HEK293 (cell line): ENCODE data around the gene HMG20B.

Experiments
- CTCF ChIA-PET: fragments of 350-600 bp; formaldehyde crosslinking; extraction: SDS; loops from one replicate; lab custom pipeline; 2021; ENCODE audit warnings: antibody characterized with exemption; lab: Yijun Ruan, JAX
- POLR2A ChIA-PET: fragments of 300-600 bp; formaldehyde crosslinking; extraction: SDS; loops from one replicate; lab custom pipeline; 2020; ENCODE audit warnings: antibody characterized with exemption, inconsistent platforms; lab: Yijun Ruan, JAX
- H3K27ac ChIP-seq: fragments of 200-500 bp; sonication (Bioruptor generic); 2 replicates; pipeline ENCODE4 v1.5.1; 2014; ENCODE audit warnings: low read depth, low read length, control low read depth, inconsistent platforms; ENCODE audit errors: extremely low read depth
- H3K36me3 ChIP-seq, 2 experiments: fragments of 200-500 bp in 1 of 2; sonication (Bioruptor generic) in 1 of 2; 1 replicate in 1 of 2; 2 replicates in 1 of 2; pipeline ENCODE4 v1.5.1; 2014 to 2017; ENCODE audit warnings: inconsistent platforms in 2 of 2, low read length in 2 of 2; ENCODE audit not compliant: control insufficient read depth in 2 of 2, insufficient read depth in 1 of 2
- H3K4me1 ChIP-seq: fragments of 200-500 bp; sonication (Bioruptor generic); 2 replicates; pipeline ENCODE4 v1.5.1; 2014; ENCODE audit warnings: mild to moderate bottlenecking, low read length, inconsistent platforms; ENCODE audit not compliant: control insufficient read depth, insufficient read depth
- H3K4me3 ChIP-seq: 2 replicates; pipeline ENCODE4 v1.5.1; 2011; ENCODE audit warnings: low read depth, mild to moderate bottlenecking, control low read depth, low read length, moderate library complexity
- H3K9me3 ChIP-seq: fragments of 200-500 bp; sonication (Bioruptor generic); 2 replicates; pipeline ENCODE4 v1.5.1; 2014; ENCODE audit warnings: low read depth, low read length, inconsistent platforms; ENCODE audit not compliant: control insufficient read depth, insufficient read depth
- BCL11A ChIP-seq: fragments of 450-650 bp; formaldehyde crosslinking; IDR thresholded peaks from 2 replicates; pipeline ENCODE4 v1.5.1; 2016; ENCODE audit warnings: low read depth, missing biosample characterization, missing genetic modification characterization
- ELK4 ChIP-seq: IDR thresholded peaks from 2 replicates; pipeline ENCODE4 v1.6.1; 2011; ENCODE audit warnings: mild to moderate bottlenecking, low read depth, low read length, borderline replicate concordance
- GLIS1 ChIP-seq: fragments of 450-650 bp; formaldehyde crosslinking; IDR thresholded peaks from 2 replicates; pipeline ENCODE4 v1.5.1; 2016; ENCODE audit warnings: missing biosample characterization, missing genetic modification characterization
- MZF1 ChIP-seq: fragments of 450-650 bp; formaldehyde crosslinking; IDR thresholded peaks from 2 replicates; pipeline ENCODE4 v1.5.1; 2017; ENCODE audit warnings: missing biosample characterization, missing genetic modification characterization, borderline replicate concordance
- SP2 ChIP-seq: fragments of 450-650 bp; formaldehyde crosslinking; IDR thresholded peaks from 2 replicates; pipeline ENCODE4 v1.5.1; 2016; ENCODE audit warnings: missing biosample characterization, missing genetic modification characterization
- ZBTB6 ChIP-seq: fragments of 450-650 bp; formaldehyde crosslinking; IDR thresholded peaks from 2 replicates; pipeline ENCODE4 v1.5.1; 2017; ENCODE audit warnings: missing biosample characterization, missing genetic modification characterization
- ZBTB7A ChIP-seq: fragments of 450-650 bp; formaldehyde crosslinking; IDR thresholded peaks from 2 replicates; pipeline ENCODE4 v1.5.1; 2016; ENCODE audit warnings: low read depth, missing biosample characterization, missing genetic modification characterization
- ZNF10 ChIP-seq: fragments of 450-650 bp; formaldehyde crosslinking; IDR thresholded peaks from 2 replicates; pipeline ENCODE4 v1.5.1; 2017; ENCODE audit warnings: missing biosample characterization, missing genetic modification characterization
- ZNF132 ChIP-seq: fragments of 450-650 bp; formaldehyde crosslinking; IDR thresholded peaks from 2 replicates; pipeline ENCODE4 v1.5.1; 2017; ENCODE audit warnings: missing biosample characterization, missing genetic modification characterization, borderline replicate concordance
- ZNF155 ChIP-seq: fragments of 450-650 bp; formaldehyde crosslinking; IDR thresholded peaks from 2 replicates; pipeline ENCODE4 v1.5.1; 2016; ENCODE audit warnings: missing biosample characterization, missing genetic modification characterization
- ZNF157 ChIP-seq: fragments of 450-650 bp; formaldehyde crosslinking; IDR thresholded peaks from 2 replicates; pipeline ENCODE4 v1.5.1; 2016; ENCODE audit warnings: missing biosample characterization, missing genetic modification characterization
- ZNF223 ChIP-seq: fragments of 450-650 bp; formaldehyde crosslinking; IDR thresholded peaks from 2 replicates; pipeline ENCODE4 v1.5.1; 2016; ENCODE audit warnings: missing biosample characterization, missing genetic modification characterization
- ZNF23 ChIP-seq: fragments of 450-650 bp; formaldehyde crosslinking; IDR thresholded peaks from 2 replicates; pipeline ENCODE4 v1.5.1; 2016; ENCODE audit warnings: missing biosample characterization, missing genetic modification characterization, borderline replicate concordance
- ZNF335 ChIP-seq: fragments of 450-650 bp; formaldehyde crosslinking; conservative IDR thresholded peaks from 2 replicates; pipeline ENCODE4 v1.5.1; 2016; ENCODE audit warnings: missing biosample characterization, missing genetic modification characterization
- ZNF433 ChIP-seq: fragments of 450-650 bp; formaldehyde crosslinking; IDR thresholded peaks from 2 replicates; pipeline ENCODE4 v1.5.1; 2016; ENCODE audit warnings: missing biosample characterization, missing genetic modification characterization, low read depth
- ZNF518A ChIP-seq: fragments of 450-650 bp; formaldehyde crosslinking; conservative IDR thresholded peaks from 2 replicates; pipeline ENCODE4 v1.5.1; 2016; ENCODE audit warnings: low read depth, missing biosample characterization, missing genetic modification characterization
- ZNF521 ChIP-seq: fragments of 450-650 bp; formaldehyde crosslinking; IDR thresholded peaks from 2 replicates; pipeline ENCODE4 v1.5.1; 2017; ENCODE audit warnings: missing biosample characterization, mild to moderate bottlenecking, missing genetic modification characterization
- ZNF555 ChIP-seq: fragments of 450-650 bp; formaldehyde crosslinking; conservative IDR thresholded peaks from 2 replicates; pipeline ENCODE4 v1.5.1; 2017; ENCODE audit warnings: missing biosample characterization, mild to moderate bottlenecking, missing genetic modification characterization, inconsistent platforms
- ZNF610 ChIP-seq: fragments of 450-650 bp; formaldehyde crosslinking; IDR thresholded peaks from 2 replicates; pipeline ENCODE4 v1.5.1; 2016; ENCODE audit warnings: missing biosample characterization, missing genetic modification characterization, borderline replicate concordance
- ZNF692 ChIP-seq: fragments of 450-650 bp; formaldehyde crosslinking; IDR thresholded peaks from 2 replicates; pipeline ENCODE4 v1.5.1; 2016; ENCODE audit warnings: missing biosample characterization, missing genetic modification characterization
- ZNF707 ChIP-seq: fragments of 450-650 bp; formaldehyde crosslinking; IDR thresholded peaks from 2 replicates; pipeline ENCODE4 v1.5.1; 2016; ENCODE audit warnings: missing biosample characterization, missing genetic modification characterization
- ZNF768 ChIP-seq: fragments of 450-650 bp; formaldehyde crosslinking; IDR thresholded peaks from 2 replicates; pipeline ENCODE4 v1.5.1; 2018; ENCODE audit warnings: missing biosample characterization, mild to moderate bottlenecking, missing genetic modification characterization

Gene HMG20B

GRCh38 chr19:3612330-3612729 lies 39.6 kb downstream of the HMG20B start:
- Histone ChIP-seq H3K36me3 (peaks cover 0 to 41% of the 10 kb centered on the region in 2 experiments; a peak in 1 of 3 replicates), H3K9me3 (no peaks in the 10 kb centered on the region), H3K4me1 (no peaks in the 10 kb centered on the region; the same call in 1 of the 2 replicates), H3K27ac (no peak overlapping the region), H3K4me3 (no peak overlapping the region)
- ChIA-PET CTCF (interaction anchor here (0.5 kb wide), 1 partner anchor 42 kb away, joined by 3 read pairs; no protein-coding TSS in a partner anchor), POLR2A (no interaction called here)
- TF ChIP-seq ZNF132 (tag by site-specific recombination) (no peak), ZNF521 (no peak), SP2 (no peak), ZNF768 (tag by site-specific recombination) (no peak), ZNF23 (tag by site-specific recombination) (no peak), ZNF433 (tag by site-specific recombination) (no peak), GLIS1 (tag by site-specific recombination) (no peak), BCL11A (tag by site-specific recombination) (no peak), ZNF223 (tag by site-specific recombination) (no peak), ZNF155 (tag by site-specific recombination) (no peak), ZNF707 (tag by site-specific recombination) (no peak), ELK4 (no peak), ZBTB7A (tag by site-specific recombination) (no peak), MZF1 (no peak), ZNF518A (tag by site-specific recombination) (no peak)

- TF ChIP-seq ZNF555, result no peak
- TF ChIP-seq ZNF335 (tag by site-specific recombination), result no peak
- TF ChIP-seq ZNF132 (tag by site-specific recombination), result no peak
- TF ChIP-seq ZNF157 (tag by site-specific recombination), result no peak
- no peak for TF ChIP-seq ZNF610 (tag by site-specific recombination)
- TF ChIP-seq ZNF692 (tag by site-specific recombination), result no peak
- TF ChIP-seq ZBTB6, result 0 out of 2 replicates have a peak, but pooled peaks have one; percentile 39
- TF ChIP-seq ZNF10 (tag by site-specific recombination), result no peak
- ChIA-PET CTCF (interaction anchor here (0.5 kb wide), 1 partner anchor 41 kb away, joined by 3 read pairs; no protein-coding TSS in a partner anchor), POLR2A (no interaction called here)
- H3K4me1 ChIP-seq, result no peaks in the 10 kb centered on the region
- no peak overlapping the region for H3K27ac ChIP-seq
- peaks cover 0 to 41% of the 10 kb centered on the region in 2 experiments; a peak in 1 of 3 replicates for H3K36me3 ChIP-seq
- no peaks in the 10 kb centered on the region for H3K9me3 ChIP-seq
- H3K4me3 ChIP-seq, result no peak overlapping the region
Observed at GRCh38 chr19:3612901-3613741, 40.4 kb downstream of the HMG20B start.
